Fibroblast of the aortic adventitia (primary cell): ENCODE data around the gene CDPF1. TPM values are rescaled to one million over a fixed set of nuclear protein-coding genes. Genes with fewer than 3 reads are reported as not detected.

Experiments used
- DNase-seq: peaks from one replicate; pipeline ENCODE4 v3.0.0-alpha.2; 2010; ENCODE audit warnings: low read depth
- H3K4me3 ChIP-seq: 2 replicates; pipeline ENCODE4 v1.5.1; 2011; ENCODE audit warnings: low read depth, mild to moderate bottlenecking, control low read depth, low read length, moderate library complexity
- CTCF ChIP-seq: IDR thresholded peaks from 2 replicates; pipeline ENCODE4 v1.5.1; 2011; ENCODE audit warnings: mild to moderate bottlenecking, low read length, control low read depth, inconsistent platforms; ENCODE audit not compliant: insufficient read depth
- total RNA-seq: library from RNA; depleted of rRNA; stranded (reverse); fragments of >200 nt; gene quantifications from 2 replicates; pipeline ENCODE4 v1.2.3, GENCODE V29; 2012; ENCODE audit warnings: low replicate concordance

CDPF1 gene
- total RNA-seq, 1 donor = 7.7 TPM

- no peak for DNase-seq
- no peak overlapping the region for H3K4me3 ChIP-seq
- no peak for TF ChIP-seq CTCF
Measured at GRCh38 chr22:46225631-46226030, 24.5 kb downstream of the CDPF1 start.

- TF ChIP-seq CTCF = no peak
- no peak overlapping the region for H3K4me3 ChIP-seq
- no peak for DNase-seq
Measured at GRCh38 chr22:46224898-46225290, 25.2 kb downstream of the CDPF1 start.

DNA sequence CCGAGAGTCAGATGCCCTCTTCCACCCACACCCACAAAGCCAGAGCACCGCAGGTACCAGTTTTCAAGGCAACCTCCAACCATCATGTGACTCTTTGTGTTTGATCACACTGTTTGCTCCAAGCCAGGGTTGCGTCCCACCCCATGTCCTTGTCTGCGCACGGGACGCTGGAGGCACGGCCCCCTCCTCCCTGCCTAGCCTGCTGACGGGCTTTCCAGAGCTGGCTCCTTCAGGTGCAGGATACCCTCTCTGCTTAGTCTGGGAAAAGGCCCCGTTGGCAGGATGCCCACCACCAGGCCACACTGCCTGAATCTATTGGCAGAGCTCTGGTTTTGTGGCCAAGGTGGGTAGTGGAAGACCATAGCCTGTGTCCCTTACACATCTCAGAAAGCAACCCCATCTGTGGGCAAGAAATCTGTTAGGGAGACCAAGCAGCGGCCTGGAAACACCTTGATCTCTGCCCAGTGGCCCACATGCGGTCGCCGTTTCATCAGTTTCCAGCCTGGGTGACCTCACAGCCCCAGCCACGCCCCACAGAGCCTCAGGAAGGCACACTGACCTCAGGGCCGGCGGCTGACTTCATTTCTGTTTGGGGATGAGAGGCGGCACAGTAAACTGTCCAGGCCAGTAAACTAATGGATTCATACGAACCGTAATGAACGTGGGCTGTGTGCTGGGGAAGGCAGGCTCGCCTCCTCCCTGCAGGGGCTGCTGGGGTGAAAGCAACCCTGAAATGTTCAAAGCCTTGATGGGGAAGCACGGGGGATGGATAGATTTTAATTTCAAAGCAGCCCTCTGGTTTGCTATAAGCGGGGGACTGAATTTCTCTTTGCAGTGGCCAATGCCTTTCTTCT lies 25.8 kb downstream of the CDPF1 start:
- no peak overlapping the region for H3K4me3 ChIP-seq
- DNase-seq = no peak
- no peak for TF ChIP-seq CTCF

DNA sequence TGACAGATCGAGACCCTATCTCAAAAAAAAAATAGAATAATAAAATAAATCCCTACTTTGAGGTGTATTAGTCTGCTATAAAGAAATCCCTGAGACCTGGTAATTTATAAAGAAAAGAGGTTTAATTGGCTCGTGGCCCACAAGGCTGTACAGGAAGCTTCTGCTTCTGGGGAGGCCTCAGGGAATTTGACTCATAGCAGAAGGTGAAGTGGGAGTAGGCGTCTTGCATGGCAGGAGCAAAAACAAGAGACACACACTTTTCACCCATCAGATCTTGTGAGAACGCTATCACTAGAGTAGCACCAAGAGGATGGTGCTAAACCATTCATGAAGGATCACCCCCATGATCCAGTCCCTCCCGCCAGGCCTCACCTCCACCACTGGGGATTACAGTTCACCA lies 29.2 kb downstream of the CDPF1 start:
- no peak for TF ChIP-seq CTCF
- no peak overlapping the region for H3K4me3 ChIP-seq
- no peak for DNase-seq

DNA sequence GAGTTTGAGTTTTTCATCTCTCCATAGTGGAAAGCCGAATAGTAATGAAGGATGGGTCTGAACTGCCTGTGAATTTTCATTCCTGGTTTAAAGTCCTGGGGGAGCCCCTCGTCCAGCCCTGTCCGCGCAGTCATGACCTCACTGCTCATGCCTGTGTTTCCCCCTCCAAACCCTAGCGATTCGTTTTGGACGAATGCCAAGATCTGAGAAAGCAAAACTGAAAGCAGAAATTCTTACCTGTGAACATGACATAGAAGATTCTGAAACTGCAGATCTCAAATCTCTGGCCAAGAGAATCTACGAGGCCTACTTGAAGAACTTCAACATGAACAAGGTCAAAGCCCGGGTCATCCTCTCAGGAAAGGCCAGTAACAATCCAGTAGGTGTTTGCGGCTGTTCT lies 30.5 kb downstream of the CDPF1 start:
- no peak for DNase-seq
- H3K4me3 ChIP-seq = no peak overlapping the region
- no peak for TF ChIP-seq CTCF

DNA sequence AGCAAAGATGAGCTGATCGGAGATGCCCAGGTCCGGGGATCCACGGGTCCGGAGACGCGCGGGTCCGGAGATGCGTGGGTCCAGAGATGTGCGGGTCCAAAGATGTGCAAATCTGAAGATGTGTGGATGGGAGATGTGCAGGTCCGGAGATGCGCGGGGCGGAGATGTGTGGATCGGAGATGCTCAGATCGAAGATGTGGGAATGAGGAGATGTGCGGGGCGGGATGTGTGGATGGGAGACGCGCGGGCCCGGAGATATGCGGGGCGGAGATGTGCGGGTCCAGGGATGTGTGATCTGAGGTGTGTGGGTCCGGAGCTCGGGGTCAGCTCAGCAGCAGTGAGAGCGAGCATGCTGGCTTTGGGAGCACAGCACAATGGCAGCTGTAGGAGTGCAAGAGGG lies 35.5 kb downstream of the CDPF1 start:
- H3K4me3 ChIP-seq = no peak overlapping the region
- TF ChIP-seq CTCF = no peak
- no peak for DNase-seq

GRCh38 chr22:46214149-46214548 lies 35.9 kb downstream of the CDPF1 start:
- no peak for TF ChIP-seq CTCF
- no peak for DNase-seq
- no peak overlapping the region for H3K4me3 ChIP-seq
